GM23248 (cell line): ENCODE results near the gene E2F1. TPM values are rescaled to one million over a fixed set of nuclear protein-coding genes. Genes with fewer than 3 reads are reported as not detected.

Source experiments
- DNase-seq: peaks from one replicate; pipeline ENCODE4 v3.0.0-alpha.2; 2015
- H2AFZ ChIP-seq: fragments of 200-600 bp; sonication (generic); 2 replicates; pipeline ENCODE4 v1.6.1; 2016; ENCODE audit warnings: antibody characterized with exemption
- H3F3A ChIP-seq: fragments of 200-600 bp; sonication (generic); 2 replicates; pipeline ENCODE4 v1.6.1; 2016; ENCODE audit warnings: mild to moderate bottlenecking, antibody characterized with exemption, mixed run types; ENCODE audit not compliant: insufficient read depth
- H3K27ac ChIP-seq: fragments of 200-600 bp; sonication (generic); 2 replicates; pipeline ENCODE4 v1.5.1; 2016; ENCODE audit warnings: mild to moderate bottlenecking
- H3K27me3 ChIP-seq: fragments of 200-600 bp; sonication (generic); replicated peaks from 2 replicates; pipeline ENCODE4 v1.6.1; 2016; ENCODE audit warnings: mild to moderate bottlenecking; ENCODE audit not compliant: insufficient read depth
- H3K36me3 ChIP-seq: fragments of 200-600 bp; sonication (generic); 2 replicates; pipeline ENCODE4 v1.6.1; 2016; ENCODE audit warnings: low read depth, mild to moderate bottlenecking
- H3K4me1 ChIP-seq: fragments of 200-600 bp; sonication (generic); 2 replicates; pipeline ENCODE4 v1.6.1; 2016; ENCODE audit warnings: mild to moderate bottlenecking; ENCODE audit not compliant: insufficient read depth
- H3K4me2 ChIP-seq: fragments of 200-600 bp; sonication (generic); one replicate; pipeline ENCODE4 v1.6.1; 2016; ENCODE audit warnings: mild to moderate bottlenecking; ENCODE audit not compliant: unreplicated experiment
- H3K4me3 ChIP-seq: fragments of 200-600 bp; sonication (generic); 2 replicates; pipeline ENCODE4 v1.5.1; 2016; ENCODE audit warnings: mild to moderate bottlenecking
- H3K79me2 ChIP-seq: fragments of 200-600 bp; sonication (generic); 2 replicates; pipeline ENCODE4 v1.6.1; 2016; ENCODE audit warnings: mild to moderate bottlenecking; ENCODE audit not compliant: insufficient read depth
- H3K9ac ChIP-seq: fragments of 200-600 bp; sonication (generic); 2 replicates; pipeline ENCODE4 v1.6.1; 2016; ENCODE audit warnings: mild to moderate bottlenecking
- H3K9me2 ChIP-seq: fragments of 200-600 bp; sonication (generic); 2 replicates; pipeline ENCODE4 v1.6.1; 2016; ENCODE audit warnings: mixed run types, mild to moderate bottlenecking, moderate library complexity; ENCODE audit not compliant: insufficient read depth
- H3K9me3 ChIP-seq: fragments of 200-600 bp; sonication (generic); one replicate; pipeline ENCODE4 v1.6.1; 2017; ENCODE audit warnings: low read depth
- H4K20me1 ChIP-seq: fragments of 200-600 bp; sonication (generic); 2 replicates; pipeline ENCODE4 v1.6.0; 2016; ENCODE audit not compliant: insufficient read depth
- EZH2 ChIP-seq: fragments of 200-600 bp; sonication (generic); IDR thresholded peaks from 2 replicates; pipeline ENCODE4 v1.6.1; 2018; ENCODE audit warnings: antibody characterized with exemption, mild to moderate bottlenecking; ENCODE audit not compliant: insufficient read depth, poor library complexity, severe bottlenecking
- EZH2phosphoT487 ChIP-seq: fragments of 200-600 bp; sonication (generic); IDR thresholded peaks from 2 replicates; pipeline ENCODE4 v1.6.1; 2018; ENCODE audit warnings: antibody characterized with exemption, moderate library complexity, mild to moderate bottlenecking, low read depth; ENCODE audit not compliant: insufficient read depth
- WGBS, 2 experiments: methylation state at CpG; one replicate each; pipeline ENCODE4 v1.1.6; 2015 to 2017; ENCODE audit warnings: low lambda C conversion rate in 2 of 2, low coverage in 1 of 2; ENCODE audit errors: missing lambda C conversion rate in 2 of 2; 5-methylcytosine and 5-hydroxymethylcytosine counted together
- in situ Hi-C: fragments of 300-500 bp; cut with MboI; formaldehyde crosslinking; loops from 2 replicates; pipeline ENCODE4 v1.15.0; 2020
- polyA plus RNA-seq: library from polyadenylated mRNA; unstranded; fragments of >200 nt; fragmentation: Nextera tagmentation; extraction: Ambion mirVana; gene quantifications from 2 replicates; pipeline ENCODE4 v1.2.1, GENCODE V29; 2016
- total RNA-seq: library from RNA; depleted of rRNA; stranded (reverse); fragments of >200 nt; shearing (Covaris generic); gene quantifications from 2 replicates; pipeline ENCODE4 v1.2.3, GENCODE V29; 2014

The E2F1 gene
- total and polyA plus RNA-seq, 2 experiments from 2014 or later = 4.9 to 12.9 TPM

DNA sequence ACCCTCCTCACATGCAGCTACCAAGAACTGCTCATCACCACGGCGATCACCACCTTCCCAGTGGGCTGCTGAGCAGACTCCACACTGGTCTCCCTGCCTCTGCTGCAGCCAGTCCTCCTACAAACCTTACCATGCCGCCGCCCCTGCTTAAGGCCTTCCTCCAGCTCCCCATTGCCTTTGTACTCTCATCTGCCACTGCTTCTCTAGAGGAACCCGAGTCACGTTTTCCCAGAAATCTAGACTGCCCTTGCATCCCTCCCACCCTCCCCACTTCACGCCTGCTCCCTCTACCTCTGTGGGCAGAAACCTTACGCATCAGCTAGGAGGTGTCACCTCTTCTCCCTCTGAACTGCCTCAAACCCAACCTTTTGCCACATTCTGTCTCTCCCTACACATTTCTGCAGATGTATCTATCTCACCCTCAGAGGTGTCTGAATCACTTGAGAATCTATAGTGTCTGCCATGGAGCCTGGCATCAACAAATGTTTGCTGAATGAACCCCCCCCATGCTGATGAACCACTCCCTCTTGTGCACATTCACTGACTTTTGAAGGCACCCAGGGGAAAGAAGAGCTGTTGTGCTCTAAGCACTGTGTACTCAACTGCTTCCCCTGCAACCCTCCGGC lies 4.3 kb downstream of the E2F1 start:
- TF ChIP-seq EZH2phosphoT487 = no peak
- TF ChIP-seq EZH2 = no peak
- H3F3A ChIP-seq = no peaks in the 10 kb centered on the region
- no peak overlapping the region for H3K9ac ChIP-seq
- H3K9me3 ChIP-seq = no peaks in the 10 kb centered on the region
- H3K36me3 ChIP-seq = no peaks in the 10 kb centered on the region
- 91 to 94% methylated on average over 7 to 9 of the region's 9 CpGs for WGBS, 2 experiments
- H3K27me3 ChIP-seq = no peaks in the 10 kb centered on the region
- H3K4me3 ChIP-seq = no peak overlapping the region
- H4K20me1 ChIP-seq = no peaks in the 10 kb centered on the region
- no peak overlapping the region for H3K4me2 ChIP-seq
- H3K27ac ChIP-seq = no peak overlapping the region
- in situ Hi-C loops = no loop called here
- peaks cover 12% of the 10 kb centered on the region for H3K4me1 ChIP-seq
- H3K79me2 ChIP-seq = peaks cover 22% of the 10 kb centered on the region
- no peak overlapping the region for H2AFZ ChIP-seq
- no peak for DNase-seq
- no peaks in the 10 kb centered on the region for H3K9me2 ChIP-seq

DNA sequence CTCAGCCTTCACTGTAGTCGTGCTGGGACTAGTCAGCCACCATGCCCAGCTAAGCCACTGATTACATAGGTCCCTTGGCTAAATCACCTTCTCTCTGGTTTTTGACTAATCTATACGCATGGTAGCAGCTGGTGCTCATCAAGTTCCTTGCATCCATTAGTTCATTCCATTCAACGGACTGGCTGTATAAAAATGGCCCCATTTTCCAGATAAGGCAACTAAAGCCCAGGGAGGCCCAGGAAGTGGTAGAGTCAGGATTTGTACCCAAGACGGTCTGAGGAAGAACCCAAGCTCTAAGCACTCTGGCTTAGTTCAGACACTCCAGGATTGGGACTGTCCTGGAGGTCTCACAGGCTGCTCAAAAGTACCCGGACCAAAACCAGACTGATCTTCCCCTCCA lies 4.9 kb downstream of the E2F1 start:
- no peaks in the 10 kb centered on the region for H3K9me3 ChIP-seq
- peaks cover 12% of the 10 kb centered on the region for H3K4me1 ChIP-seq
- H4K20me1 ChIP-seq = no peaks in the 10 kb centered on the region
- H3K27me3 ChIP-seq = no peaks in the 10 kb centered on the region
- H3K27ac ChIP-seq = no peak overlapping the region
- no peak overlapping the region for H3K4me2 ChIP-seq
- H3K9ac ChIP-seq = no peak overlapping the region
- H3K9me2 ChIP-seq = no peaks in the 10 kb centered on the region
- no peaks in the 10 kb centered on the region for H3F3A ChIP-seq
- TF ChIP-seq EZH2phosphoT487 = no peak
- no peak for TF ChIP-seq EZH2
- H3K79me2 ChIP-seq = peaks cover 22% of the 10 kb centered on the region
- in situ Hi-C loops = no loop called here
- 81 to 88% methylated on average over 5 of the region's 5 CpGs for WGBS, 2 experiments
- H3K4me3 ChIP-seq = no peak overlapping the region
- no peak for DNase-seq
- H2AFZ ChIP-seq = no peak overlapping the region
- H3K36me3 ChIP-seq = no peaks in the 10 kb centered on the region

DNA sequence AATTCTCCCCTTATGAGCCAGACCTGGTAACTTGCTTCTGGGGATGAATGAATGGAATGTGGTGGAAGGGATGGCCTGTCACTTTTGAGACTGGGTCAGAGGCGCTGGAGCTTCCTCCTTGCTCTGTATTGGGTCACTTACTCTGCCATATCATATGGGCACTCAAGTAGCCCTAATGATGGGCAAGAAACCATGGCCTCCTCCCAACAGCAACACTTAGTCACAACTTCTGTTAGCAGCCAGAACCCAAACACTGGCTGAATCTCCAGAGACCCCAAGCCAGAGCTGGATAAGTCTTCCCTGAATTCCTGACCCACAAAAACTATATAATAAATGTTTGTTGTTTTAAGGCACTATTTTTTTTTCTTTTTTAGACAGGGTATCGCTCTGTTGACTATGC lies 5.5 kb downstream of the E2F1 start:
- no peak for TF ChIP-seq EZH2phosphoT487
- TF ChIP-seq EZH2 = no peak
- Histone ChIP-seq H3F3A (0 out of 2 replicates have a peak, but pooled peaks cover under 1% of the 10 kb centered on the region), H3K79me2 (peaks cover 22% of the 10 kb centered on the region), H3K9me2 (no peaks in the 10 kb centered on the region), H3K4me2 (no peak overlapping the region), H3K27me3 (no peaks in the 10 kb centered on the region), H2AFZ (no peak overlapping the region), H4K20me1 (no peaks in the 10 kb centered on the region), H3K9me3 (no peaks in the 10 kb centered on the region), H3K4me3 (no peak overlapping the region), H3K36me3 (no peaks in the 10 kb centered on the region), H3K4me1 (peaks cover 12% of the 10 kb centered on the region), H3K27ac (no peak overlapping the region), H3K9ac (no peak overlapping the region)
- in situ Hi-C loops = no loop called here
- 98 to 100% methylated on average over 2 of the region's 2 CpGs for WGBS, 2 experiments
- peak; percentile 50 for DNase-seq

DNA sequence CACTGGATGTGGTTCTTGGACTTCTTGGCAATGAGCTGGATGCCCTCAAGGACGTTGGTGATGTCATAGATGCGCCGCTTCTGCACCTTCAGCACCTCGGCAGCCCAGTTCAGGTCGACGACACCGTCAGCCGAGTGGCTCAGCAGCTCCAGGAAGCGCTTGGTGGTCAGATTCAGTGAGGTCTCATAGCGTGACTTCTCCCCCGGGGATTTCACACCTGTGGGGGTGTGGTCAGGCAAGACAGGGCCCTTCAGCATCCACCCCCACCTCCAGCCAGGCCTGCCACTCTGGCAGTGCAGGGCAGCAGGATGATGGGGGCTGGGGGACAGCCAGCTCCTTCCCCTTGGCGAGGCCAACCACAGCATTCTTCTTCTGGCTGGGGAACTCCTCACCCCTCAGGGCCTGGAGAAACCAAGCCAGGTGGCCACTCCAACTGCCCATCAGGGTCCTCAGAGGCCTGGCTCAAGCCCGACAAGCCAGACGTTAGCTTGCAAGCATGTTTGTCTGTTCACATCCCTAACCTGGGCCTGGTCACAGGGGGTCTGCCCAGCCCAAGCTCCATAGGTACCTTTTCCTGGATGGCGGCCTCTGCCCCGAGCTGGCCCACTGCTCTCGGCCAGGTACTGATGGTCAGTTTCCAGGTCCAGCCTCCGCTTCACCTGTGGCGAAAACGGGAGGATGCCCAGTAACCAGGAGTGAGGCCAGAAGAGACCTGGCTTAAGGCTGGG lies 6.3 kb downstream of the E2F1 start:
- Histone ChIP-seq H3K27me3 (no peaks in the 10 kb centered on the region), H3K27ac (no peak overlapping the region), H4K20me1 (no peaks in the 10 kb centered on the region), H3F3A (peaks cover 8% of the 10 kb centered on the region), H3K9me2 (no peaks in the 10 kb centered on the region), H3K9ac (no peak overlapping the region), H3K36me3 (no peaks in the 10 kb centered on the region), H3K4me1 (peaks cover 13% of the 10 kb centered on the region), H2AFZ (no peak overlapping the region), H3K79me2 (peaks cover 18% of the 10 kb centered on the region), H3K4me3 (no peak overlapping the region), H3K4me2 (no peak overlapping the region), H3K9me3 (no peaks in the 10 kb centered on the region)
- in situ Hi-C loops = no loop called here
- TF ChIP-seq EZH2 (no peak), EZH2phosphoT487 (no peak)
- 83% methylated on average over 20 of the region's 20 CpGs for WGBS, 2 experiments
- DNase-seq = no peak
